ENCODE results near the gene NR4A3.
"Not testable (repeated sequence)": the region's sequence is repeated elsewhere in the genome, so short reads cannot be mapped to it uniquely, and the experiment has no call there.

NR4A3 gene

GRCh38 chr9:99835581-99835980, 13.9 kb downstream of the NR4A3 start:
- DNase-seq: no peak

- DNase-seq: no peak
These were observed 18.4 kb downstream of the NR4A3 start for GRCh38 chr9:99840072-99840471.

- no peak for DNase-seq
These were observed 23.4 kb downstream of the NR4A3 start for GRCh38 chr9:99845063-99845462.

GRCh38 chr9:99848447-99848846, 26.8 kb downstream of the NR4A3 start:
- DNase-seq: no peak

GRCh38 chr9:99850736-99851499, 29.2 kb downstream of the NR4A3 start:
- no peak for DNase-seq

- DNase-seq: no peak
These were observed 29.8 kb downstream of the NR4A3 start for GRCh38 chr9:99851500-99851822.

GRCh38 chr9:99852617-99853016, 30.9 kb downstream of the NR4A3 start:
- DNase-seq: no peak

GRCh38 chr9:99855467-99856176, 33.9 kb downstream of the NR4A3 start:
- no peak for DNase-seq

- not testable (repeated sequence) for DNase-seq
These were observed 35.9 kb downstream of the NR4A3 start for GRCh38 chr9:99857576-99857975.

- no peak for DNase-seq
These were observed 36.4 kb downstream of the NR4A3 start for GRCh38 chr9:99858087-99858486.

GRCh38 chr9:99859243-99859980, 37.7 kb downstream of the NR4A3 start:
- no peak for DNase-seq

- no peak for DNase-seq
These were observed 38.6 kb downstream of the NR4A3 start for GRCh38 chr9:99860266-99860665.

GRCh38 chr9:99863955-99864354, 42.3 kb downstream of the NR4A3 start:
- DNase-seq: no peak

GRCh38 chr9:99866398-99866797, 44.7 kb downstream of the NR4A3 start:
- DNase-seq: no peak

GRCh38 chr9:99867536-99867935, 45.9 kb downstream of the NR4A3 start:
- no peak for DNase-seq

GRCh38 chr9:99867968-99868367, 46.3 kb downstream of the NR4A3 start:
- DNase-seq: no peak

GRCh38 chr9:99868845-99869244, 47.2 kb downstream of the NR4A3 start:
- no peak for DNase-seq

GRCh38 chr9:99870126-99870525, 48.4 kb downstream of the NR4A3 start:
- DNase-seq: no peak

GRCh38 chr9:99873531-99873930, 51.8 kb downstream of the NR4A3 start:
- no peak for DNase-seq

- DNase-seq: no peak
These were observed 52.4 kb downstream of the NR4A3 start for GRCh38 chr9:99873943-99874584.

- DNase-seq: no peak
These were observed 54.5 kb downstream of the NR4A3 start for GRCh38 chr9:99876190-99876589.

- no peak for DNase-seq
These were observed 57.0 kb downstream of the NR4A3 start for GRCh38 chr9:99878651-99879050.

GRCh38 chr9:99881769-99882168, 60.1 kb downstream of the NR4A3 start:
- DNase-seq: no peak

Measured in NCI-H1048 (cell line).